Psoas muscle (tissue), 8 donors: ENCODE results near the gene CENPE. TPM values are rescaled to one million over a fixed set of nuclear protein-coding genes. Genes with fewer than 3 reads are reported as not detected.

Experiments used
- ATAC-seq, 4 donors: fragments of 200-7000 bp; cut with Tn5 transposase; one replicate each; pipeline ENCODE4 v1.9.1; 2020; ENCODE audit warnings: moderate library complexity in 3 of 4, mild to moderate bottlenecking in 2 of 4
- DNase-seq, 2 donors: peaks; one replicate each; pipeline ENCODE4 v3.0.0-alpha.2; 2020
- H3K27ac ChIP-seq: fragments of 200-600 bp; one replicate; pipeline ENCODE4 v1.8.0; 2022
- H3K27me3 ChIP-seq, 3 donors: fragments of 200-600 bp in 1 of 3; one replicate each; pipeline versions ENCODE4 v1.6.1 to v1.8.0; 2013 to 2022; ENCODE audit warnings: low read length in 2 of 3, mild to moderate bottlenecking in 2 of 3, moderate library complexity in 1 of 3; ENCODE audit not compliant: insufficient read depth in 3 of 3
- H3K36me3 ChIP-seq, 2 donors: fragments of 200-600 bp in 1 of 2; one replicate each; pipeline versions ENCODE4 v1.6.1 to v1.8.0; 2013 to 2022; ENCODE audit warnings: low read depth in 1 of 2, mild to moderate bottlenecking in 1 of 2, moderate library complexity in 1 of 2; ENCODE audit not compliant: insufficient read depth in 1 of 2
- H3K4me1 ChIP-seq: fragments of 200-600 bp; one replicate; pipeline ENCODE4 v1.8.0; 2022
- H3K4me3 ChIP-seq: fragments of 200-600 bp; one replicate; pipeline ENCODE4 v1.8.0; 2022; ENCODE audit warnings: mild to moderate bottlenecking
- H3K9me3 ChIP-seq: fragments of 200-600 bp; one replicate; pipeline ENCODE4 v1.8.0; 2022
- CTCF ChIP-seq: fragments of 200-600 bp; IDR thresholded peaks from one replicate; pipeline ENCODE4 v1.8.0; 2022; ENCODE audit warnings: antibody characterized with exemption
- WGBS, 3 donors: extraction: QIAGEN DNeasy Blood & Tissue Kit; methylation state at CpG; one replicate each; pipeline versions ENCODE4 v1.1.6 to v1.1.7; 2013; 5-methylcytosine and 5-hydroxymethylcytosine counted together
- intact Hi-C, 2 donors: fragments of 100-400 bp; cut with DNase I; formaldehyde crosslinking; loops; one replicate each; pipeline versions ENCODE4 v1.11.0 to v1.14.2; 2022
- polyA plus RNA-seq, 3 donors: library from polyadenylated mRNA; stranded (reverse); fragments of 200-250 nt; gene quantifications; one replicate each; pipeline ENCODE4 v1.2.3, GENCODE V29; 2013
- total RNA-seq, 4 donors: library from RNA; stranded (reverse); fragmentation: NEBNext Ultra II Directional in 2 of 4; extraction: Animal tissue kit (Norgen Biotek cat#: 25700) in 2 of 4; gene quantifications; one replicate each; pipeline versions ENCODE4 v1.2.1 to v1.2.4, GENCODE V29; 2021 to 2023
- donor health status: healthy with polysubstance abuse.
- donor health status: DM: no; HTN: no; CAD: no; lungs with moderate emphysema.
- donor health status: Bipolar disorder and iron deficiency.
- donor health status: healthy.
- donor health status: DM: yes; HTN: yes; CAD: no.
- donor health status: DM: no; HTN: no; CAD: no.
- donor health status: DM: no; HTN: no; CAD: no.
- donor health status: DM: yes; HTN: yes; CAD: no.

CENPE gene
- total and polyA plus RNA-seq, 7 donors: 0.07 to 0.60 (median 0.25) TPM

GRCh38 chr4:103204111-103204510 lies 6.0 kb upstream of the CENPE start:
- no peak overlapping the region for H3K4me3 ChIP-seq
- ATAC-seq (no peak), DNase-seq (no peak)
- TF ChIP-seq CTCF: no peak
- no peaks in the 10 kb centered on the region for H3K9me3 ChIP-seq
- no peaks in the 10 kb centered on the region for H3K36me3 ChIP-seq
- no peak overlapping the region for H3K27ac ChIP-seq
- 34 to 50% (median 40%) methylated on average over 1 of the region's 1 CpG for WGBS, 3 donors
- H3K4me1 ChIP-seq: no peaks in the 10 kb centered on the region
- no peaks in the 10 kb centered on the region for H3K27me3 ChIP-seq
- intact Hi-C loops: no loop called here

- Histone ChIP-seq H3K36me3 (no peaks in the 10 kb centered on the region), H3K27me3 (no peaks in the 10 kb centered on the region), H3K4me1 (no peaks in the 10 kb centered on the region), H3K9me3 (no peaks in the 10 kb centered on the region), H3K27ac (no peak overlapping the region), H3K4me3 (no peak overlapping the region)
- intact Hi-C loops: no loop called here
- DNase-seq: no peak
- no peak for ATAC-seq
- WGBS, 3 donors: 26 to 38% (median 38%) methylated on average over 2 of the region's 2 CpGs
- no peak for TF ChIP-seq CTCF
Measured at GRCh38 chr4:103201724-103202123, 3.6 kb upstream of the CENPE start.

- no peaks in the 10 kb centered on the region for H3K4me1 ChIP-seq
- H3K27ac ChIP-seq: no peak overlapping the region
- no peak for TF ChIP-seq CTCF
- DNase-seq (no peak), ATAC-seq (no peak)
- H3K4me3 ChIP-seq: no peak overlapping the region
- no peaks in the 10 kb centered on the region for H3K9me3 ChIP-seq
- no peaks in the 10 kb centered on the region for H3K36me3 ChIP-seq
- intact Hi-C loops: no loop called here
- no peaks in the 10 kb centered on the region for H3K27me3 ChIP-seq
- WGBS, 3 donors: 95 to 98% (median 97%) methylated on average over 2 of the region's 2 CpGs
Measured at GRCh38 chr4:103201253-103201652, 3.1 kb upstream of the CENPE start.

- intact Hi-C loops: no loop called here
- DNase-seq (no peak), ATAC-seq (peak in 1 of 4 donors; percentile 27)
- WGBS, 3 donors: 83 to 89% (median 85%) methylated on average over 9 of the region's 9 CpGs
- no peak for TF ChIP-seq CTCF
- H3K9me3 ChIP-seq: no peaks in the 10 kb centered on the region
- H3K4me3 ChIP-seq: peak overlapping the region; percentile 76
- H3K27me3 ChIP-seq: no peaks in the 10 kb centered on the region
- H3K27ac ChIP-seq: no peak overlapping the region
- H3K36me3 ChIP-seq: no peaks in the 10 kb centered on the region
- no peaks in the 10 kb centered on the region for H3K4me1 ChIP-seq
Measured at GRCh38 chr4:103199009-103199408, 866 bp upstream of the CENPE start.

- peak overlapping the region; percentile 76 for H3K4me3 ChIP-seq
- no peaks in the 10 kb centered on the region for H3K9me3 ChIP-seq
- intact Hi-C loops: no loop called here
- no peaks in the 10 kb centered on the region for H3K27me3 ChIP-seq
- no peaks in the 10 kb centered on the region for H3K36me3 ChIP-seq
- WGBS, 3 donors: 1 to 2% (median 2%) methylated on average over 9 of the region's 9 CpGs
- TF ChIP-seq CTCF: no peak
- DNase-seq: no peak
- H3K27ac ChIP-seq: no peak overlapping the region
- ATAC-seq: peak; percentile 31 to 44 (median 36)
- no peaks in the 10 kb centered on the region for H3K4me1 ChIP-seq
Measured at GRCh38 chr4:103197765-103198110, 405 bp downstream of the CENPE start.
